Rectal smooth muscle tissue (tissue), 1 donor: ENCODE data around the gene PPP1R9A.

Experiments used
- H3K27ac ChIP-seq: one replicate; pipeline ENCODE4 v1.7.0; 2013; ENCODE audit warnings: low read depth, low read length, inconsistent platforms
- H3K27me3 ChIP-seq: one replicate; pipeline ENCODE4 v1.7.0; 2013; ENCODE audit warnings: low read length; ENCODE audit not compliant: control insufficient read depth, insufficient read depth
- H3K36me3 ChIP-seq: one replicate; pipeline ENCODE4 v1.7.0; 2013; ENCODE audit warnings: low read length; ENCODE audit not compliant: control insufficient read depth, insufficient read depth
- H3K4me1 ChIP-seq: one replicate; pipeline ENCODE4 v1.7.0; 2013; ENCODE audit warnings: low read length; ENCODE audit not compliant: control insufficient read depth, insufficient read depth
- H3K4me3 ChIP-seq: one replicate; pipeline ENCODE4 v1.7.0; 2013; ENCODE audit warnings: low read length
- H3K9ac ChIP-seq: one replicate; pipeline ENCODE4 v1.7.0; 2013; ENCODE audit warnings: low read length

Gene PPP1R9A

GRCh38 chr7:95246831-95247370 lies 339.5 kb downstream of the PPP1R9A start:
- Histone ChIP-seq H3K9ac (no peak overlapping the region), H3K4me1 (no peaks in the 10 kb centered on the region), H3K4me3 (no peak overlapping the region), H3K36me3 (no peaks in the 10 kb centered on the region), H3K27me3 (no peaks in the 10 kb centered on the region), H3K27ac (no peak overlapping the region)

- Histone ChIP-seq H3K9ac (no peak overlapping the region), H3K4me1 (no peaks in the 10 kb centered on the region), H3K4me3 (no peak overlapping the region)
These were observed 343.2 kb downstream of the PPP1R9A start for GRCh38 chr7:95250571-95250970.

GRCh38 chr7:95251966-95252365 lies 344.6 kb downstream of the PPP1R9A start:
- H3K9ac ChIP-seq, result no peak overlapping the region
- H3K36me3 ChIP-seq, result no peaks in the 10 kb centered on the region
- no peaks in the 10 kb centered on the region for H3K4me1 ChIP-seq
- H3K27ac ChIP-seq, result no peak overlapping the region
- no peaks in the 10 kb centered on the region for H3K27me3 ChIP-seq
- no peak overlapping the region for H3K4me3 ChIP-seq

More at GRCh38 chr7:95250571-95250970, 343.2 kb downstream of the PPP1R9A start:
- Histone ChIP-seq H3K36me3 (no peaks in the 10 kb centered on the region), H3K27ac (no peak overlapping the region), H3K27me3 (no peaks in the 10 kb centered on the region)

- H3K4me1 ChIP-seq, result no peaks in the 10 kb centered on the region
- no peaks in the 10 kb centered on the region for H3K27me3 ChIP-seq
- no peaks in the 10 kb centered on the region for H3K36me3 ChIP-seq
- no peak overlapping the region for H3K4me3 ChIP-seq
- no peak overlapping the region for H3K9ac ChIP-seq
- no peak overlapping the region for H3K27ac ChIP-seq
These were observed 346.6 kb downstream of the PPP1R9A start for GRCh38 chr7:95253986-95254385.

GRCh38 chr7:95255691-95256090 lies 348.3 kb downstream of the PPP1R9A start:
- H3K27me3 ChIP-seq, result no peaks in the 10 kb centered on the region
- no peak overlapping the region for H3K4me3 ChIP-seq
- H3K4me1 ChIP-seq, result no peaks in the 10 kb centered on the region
- no peak overlapping the region for H3K9ac ChIP-seq
- no peak overlapping the region for H3K27ac ChIP-seq
- H3K36me3 ChIP-seq, result no peaks in the 10 kb centered on the region

GRCh38 chr7:95261895-95262415 lies 354.6 kb downstream of the PPP1R9A start:
- Histone ChIP-seq H3K4me1 (no peaks in the 10 kb centered on the region), H3K36me3 (no peaks in the 10 kb centered on the region), H3K27ac (no peak overlapping the region), H3K27me3 (no peaks in the 10 kb centered on the region), H3K9ac (no peak overlapping the region), H3K4me3 (no peak overlapping the region)

- H3K27ac ChIP-seq, result no peak overlapping the region
- H3K27me3 ChIP-seq, result no peaks in the 10 kb centered on the region
- no peak overlapping the region for H3K9ac ChIP-seq
- no peak overlapping the region for H3K4me3 ChIP-seq
- H3K4me1 ChIP-seq, result no peaks in the 10 kb centered on the region
- no peaks in the 10 kb centered on the region for H3K36me3 ChIP-seq
These were observed 355.5 kb downstream of the PPP1R9A start for GRCh38 chr7:95262875-95263274.

GRCh38 chr7:95263785-95264362 lies 356.5 kb downstream of the PPP1R9A start:
- Histone ChIP-seq H3K36me3 (no peaks in the 10 kb centered on the region), H3K4me3 (no peak overlapping the region), H3K27ac (no peak overlapping the region), H3K4me1 (no peaks in the 10 kb centered on the region), H3K9ac (no peak overlapping the region), H3K27me3 (no peaks in the 10 kb centered on the region)

- no peaks in the 10 kb centered on the region for H3K4me1 ChIP-seq
- H3K27me3 ChIP-seq, result no peaks in the 10 kb centered on the region
- H3K9ac ChIP-seq, result no peak overlapping the region
- H3K27ac ChIP-seq, result no peak overlapping the region
- no peak overlapping the region for H3K4me3 ChIP-seq
- H3K36me3 ChIP-seq, result no peaks in the 10 kb centered on the region
These were observed 357.0 kb downstream of the PPP1R9A start for GRCh38 chr7:95264363-95264891.

GRCh38 chr7:95265634-95266033 lies 358.2 kb downstream of the PPP1R9A start:
- Histone ChIP-seq H3K27ac (no peak overlapping the region), H3K4me1 (no peaks in the 10 kb centered on the region), H3K36me3 (no peaks in the 10 kb centered on the region), H3K4me3 (no peak overlapping the region), H3K9ac (no peak overlapping the region), H3K27me3 (no peaks in the 10 kb centered on the region)

GRCh38 chr7:95267754-95268153 lies 360.4 kb downstream of the PPP1R9A start:
- Histone ChIP-seq H3K27me3 (no peaks in the 10 kb centered on the region), H3K9ac (no peak overlapping the region), H3K4me3 (no peak overlapping the region), H3K27ac (no peak overlapping the region), H3K36me3 (no peaks in the 10 kb centered on the region), H3K4me1 (no peaks in the 10 kb centered on the region)

- no peaks in the 10 kb centered on the region for H3K36me3 ChIP-seq
- no peaks in the 10 kb centered on the region for H3K27me3 ChIP-seq
- no peak overlapping the region for H3K9ac ChIP-seq
- no peak overlapping the region for H3K27ac ChIP-seq
- no peak overlapping the region for H3K4me3 ChIP-seq
- H3K4me1 ChIP-seq, result no peaks in the 10 kb centered on the region
These were observed 362.2 kb downstream of the PPP1R9A start for GRCh38 chr7:95269640-95270039.

- no peaks in the 10 kb centered on the region for H3K4me1 ChIP-seq
These were observed 368.7 kb downstream of the PPP1R9A start for GRCh38 chr7:95276114-95276513.

More at GRCh38 chr7:95276114-95276513, 368.7 kb downstream of the PPP1R9A start:
- Histone ChIP-seq H3K27ac (no peak overlapping the region), H3K27me3 (no peaks in the 10 kb centered on the region), H3K4me3 (no peak overlapping the region), H3K9ac (no peak overlapping the region), H3K36me3 (no peaks in the 10 kb centered on the region)
